ENCODE data around the gene B4GALT6. TPM values are rescaled to one million over a fixed set of nuclear protein-coding genes. Genes with fewer than 3 reads are reported as not detected.

B4GALT6 gene
- total and polyA plus RNA-seq, 9 donors, result 2.1 to 16.5 (median 6.5) TPM

- intact Hi-C loops (cut with DNase I), result no loop called here
- H3K4me1 ChIP-seq (ENCODE audit: insufficient read depth), result peaks cover 1% of the 10 kb centered on the region
- no peak for DNase-seq
Measured at GRCh38 chr18:31647127-31647753, 37.1 kb downstream of the B4GALT6 start.

GRCh38 chr18:31646332-31647126 lies 37.9 kb downstream of the B4GALT6 start:
- TF ChIP-seq EP300 (IDR thresholded peaks at IDR 0.05), result no peak
- no peak for DNase-seq
- intact Hi-C loops (cut with DNase I), result no loop called here

More at GRCh38 chr18:31647127-31647753, 37.1 kb downstream of the B4GALT6 start:
- TF ChIP-seq CTCF (IDR thresholded peaks at IDR 0.05) (no peak), EP300 (IDR thresholded peaks at IDR 0.05) (no peak), POLR2A (IDR thresholded peaks at IDR 0.05) (no peak)
- H3K36me3 ChIP-seq, result no peaks in the 10 kb centered on the region
- 63 to 67% (median 65%) methylated on average over 4 of the region's 4 CpGs for WGBS, 3 donors
- no peaks in the 10 kb centered on the region for H3K27me3 ChIP-seq
- no peak overlapping the region for H3K4me3 ChIP-seq
- H3K9me3 ChIP-seq, result no peaks in the 10 kb centered on the region
- no peak overlapping the region for H3K27ac ChIP-seq

GRCh38 chr18:31645411-31645810 lies 39.0 kb downstream of the B4GALT6 start:
- Histone ChIP-seq H3K27ac (no peak overlapping the region), H3K9me3 (no peaks in the 10 kb centered on the region), H3K27me3 (no peaks in the 10 kb centered on the region), H3K36me3 (no peaks in the 10 kb centered on the region), H3K4me3 (no peak overlapping the region), H3K4me1 (ENCODE audit: insufficient read depth) (peaks cover 1% of the 10 kb centered on the region)
- intact Hi-C loops (cut with DNase I), result no loop called here
- TF ChIP-seq EP300 (IDR thresholded peaks at IDR 0.05), result no peak
- no peak for TF ChIP-seq POLR2A (IDR thresholded peaks at IDR 0.05)
- TF ChIP-seq CTCF (IDR thresholded peaks at IDR 0.05), result no peak
- DNase-seq, result no peak
- 93 to 97% (median 94%) methylated on average over 4 of the region's 4 CpGs for WGBS, 3 donors

More at GRCh38 chr18:31646332-31647126, 37.9 kb downstream of the B4GALT6 start:
- H3K4me1 ChIP-seq (ENCODE audit: insufficient read depth), result peaks cover 1% of the 10 kb centered on the region
- WGBS, 3 donors, result 81 to 84% (median 83%) methylated on average over 7 of the region's 7 CpGs
- no peak overlapping the region for H3K4me3 ChIP-seq
- no peaks in the 10 kb centered on the region for H3K9me3 ChIP-seq
- no peaks in the 10 kb centered on the region for H3K36me3 ChIP-seq
- no peaks in the 10 kb centered on the region for H3K27me3 ChIP-seq
- H3K27ac ChIP-seq, result no peak overlapping the region

GRCh38 chr18:31643003-31643402 lies 41.4 kb downstream of the B4GALT6 start:
- no peak for DNase-seq
- Histone ChIP-seq H3K4me3 (no peak overlapping the region), H3K27me3 (no peaks in the 10 kb centered on the region), H3K4me1 (ENCODE audit: insufficient read depth) (peaks cover 1% of the 10 kb centered on the region), H3K36me3 (no peaks in the 10 kb centered on the region), H3K27ac (no peak overlapping the region), H3K9me3 (no peaks in the 10 kb centered on the region)
- WGBS, 3 donors, result 56 to 72% (median 65%) methylated on average over 4 of the region's 4 CpGs
- intact Hi-C loops (cut with DNase I), result no loop called here
- TF ChIP-seq POLR2A (IDR thresholded peaks at IDR 0.05) (no peak), EP300 (IDR thresholded peaks at IDR 0.05) (no peak), CTCF (IDR thresholded peaks at IDR 0.05) (no peak)

GRCh38 chr18:31637445-31637844 lies 46.9 kb downstream of the B4GALT6 start:
- Histone ChIP-seq H3K4me1 (ENCODE audit: insufficient read depth) (no peaks in the 10 kb centered on the region), H3K27me3 (no peaks in the 10 kb centered on the region), H3K27ac (no peak overlapping the region), H3K36me3 (no peaks in the 10 kb centered on the region), H3K9me3 (no peaks in the 10 kb centered on the region), H3K4me3 (no peak overlapping the region)
- no peak for DNase-seq
- no peak for TF ChIP-seq POLR2A (IDR thresholded peaks at IDR 0.05)
- no peak for TF ChIP-seq CTCF (IDR thresholded peaks at IDR 0.05)
- no peak for TF ChIP-seq EP300 (IDR thresholded peaks at IDR 0.05)
- intact Hi-C loops (cut with DNase I), result no loop called here
- 80 to 91% (median 88%) methylated on average over 3 of the region's 3 CpGs for WGBS, 3 donors
